ENCODE data around the gene KCNJ6. TPM values are rescaled to one million over a fixed set of nuclear protein-coding genes. Genes with fewer than 3 reads are reported as not detected.

The KCNJ6 gene
- total and polyA plus RNA-seq, 7 donors: under 0.01 to 0.01 TPM; not detected in 5

DNA sequence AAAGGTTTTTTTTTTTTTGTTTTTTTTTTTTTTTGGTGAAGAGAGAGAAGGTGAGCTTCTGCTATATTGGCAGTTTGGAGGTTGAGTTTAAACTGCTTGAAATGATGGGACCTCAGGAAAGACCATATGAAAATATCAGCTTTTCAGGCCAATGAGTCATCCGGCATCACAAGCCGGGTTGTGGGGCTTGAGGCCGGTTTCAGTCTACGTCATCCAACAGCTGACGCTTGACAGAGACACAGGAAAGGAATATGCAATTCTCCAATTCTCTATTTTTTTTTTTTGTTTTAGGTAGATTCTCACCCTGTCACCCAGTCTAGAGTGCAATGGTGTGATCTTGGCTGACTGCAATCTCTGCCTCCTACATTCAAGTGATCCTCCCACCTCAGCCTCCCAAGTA, 52.4 kb downstream of the KCNJ6 start:
- TF ChIP-seq, protein P1, sequence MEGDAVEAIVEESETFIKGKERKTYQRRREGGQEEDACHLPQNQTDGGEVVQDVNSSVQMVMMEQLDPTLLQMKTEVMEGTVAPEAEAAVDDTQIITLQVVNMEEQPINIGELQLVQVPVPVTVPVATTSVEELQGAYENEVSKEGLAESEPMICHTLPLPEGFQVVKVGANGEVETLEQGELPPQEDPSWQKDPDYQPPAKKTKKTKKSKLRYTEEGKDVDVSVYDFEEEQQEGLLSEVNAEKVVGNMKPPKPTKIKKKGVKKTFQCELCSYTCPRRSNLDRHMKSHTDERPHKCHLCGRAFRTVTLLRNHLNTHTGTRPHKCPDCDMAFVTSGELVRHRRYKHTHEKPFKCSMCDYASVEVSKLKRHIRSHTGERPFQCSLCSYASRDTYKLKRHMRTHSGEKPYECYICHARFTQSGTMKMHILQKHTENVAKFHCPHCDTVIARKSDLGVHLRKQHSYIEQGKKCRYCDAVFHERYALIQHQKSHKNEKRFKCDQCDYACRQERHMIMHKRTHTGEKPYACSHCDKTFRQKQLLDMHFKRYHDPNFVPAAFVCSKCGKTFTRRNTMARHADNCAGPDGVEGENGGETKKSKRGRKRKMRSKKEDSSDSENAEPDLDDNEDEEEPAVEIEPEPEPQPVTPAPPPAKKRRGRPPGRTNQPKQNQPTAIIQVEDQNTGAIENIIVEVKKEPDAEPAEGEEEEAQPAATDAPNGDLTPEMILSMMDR (IDR thresholded peaks at IDR 0.05): no peak
- Histone ChIP-seq H3K27me3 (ENCODE audit: insufficient read depth in 3 of 3, low read length in 2 of 3) (no peaks in the 10 kb centered on the region), H3K27ac (no peak overlapping the region), H3K36me3 (ENCODE audit: insufficient read depth in 1 of 2, low read depth in 1 of 2) (no peaks in the 10 kb centered on the region), H3K4me1 (no peaks in the 10 kb centered on the region), H3K4me3 (no peak overlapping the region), H3K9me3 (no peaks in the 10 kb centered on the region)
- no peak for DNase-seq
- 83 to 88% (median 83%) methylated on average over 5 of the region's 5 CpGs for WGBS, 3 donors
- ATAC-seq: no peak
- intact Hi-C loops (cut with DNase I): no loop called here

DNA sequence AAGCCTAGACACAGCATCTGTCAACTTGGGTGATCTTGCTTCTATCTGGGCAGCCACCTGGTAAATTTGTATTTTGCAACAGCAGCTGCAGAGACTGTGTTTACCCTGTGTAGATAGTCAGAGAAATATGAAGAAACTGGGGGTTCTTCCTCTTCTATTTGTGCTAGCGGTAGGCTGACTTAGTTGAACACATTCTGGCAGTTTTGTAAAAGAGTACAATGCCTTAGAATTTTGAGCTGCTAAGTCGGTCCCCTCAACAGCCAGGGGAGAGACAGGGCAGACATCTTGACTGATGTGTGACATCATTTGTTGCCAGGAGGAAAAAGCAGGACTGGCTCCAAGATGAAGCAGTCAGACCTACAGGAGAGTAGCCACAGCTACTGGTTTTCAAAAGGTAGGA, 53.7 kb downstream of the KCNJ6 start:
- ATAC-seq (peak in 2 of 4 donors; percentile 63 to 68), DNase-seq (no peak)
- H3K27ac ChIP-seq: no peak overlapping the region
- H3K36me3 ChIP-seq (ENCODE audit: insufficient read depth in 1 of 2, low read depth in 1 of 2): no peaks in the 10 kb centered on the region
- no peak overlapping the region for H3K4me3 ChIP-seq
- no peaks in the 10 kb centered on the region for H3K4me1 ChIP-seq
- no peaks in the 10 kb centered on the region for H3K27me3 ChIP-seq (ENCODE audit: insufficient read depth in 3 of 3, low read length in 2 of 3)
- 35 to 50% (median 41%) methylated on average over 2 of the region's 2 CpGs for WGBS, 3 donors
- TF ChIP-seq, protein P1 (IDR thresholded peaks at IDR 0.05): no peak
- intact Hi-C loops (cut with DNase I): no loop called here
- no peaks in the 10 kb centered on the region for H3K9me3 ChIP-seq

GRCh38 chr21:37861561-37861960, 54.7 kb downstream of the KCNJ6 start:
- no peaks in the 10 kb centered on the region for H3K9me3 ChIP-seq
- intact Hi-C loops (cut with DNase I): no loop called here
- 93 to 98% (median 93%) methylated on average over 2 of the region's 2 CpGs for WGBS, 3 donors
- no peaks in the 10 kb centered on the region for H3K27me3 ChIP-seq (ENCODE audit: insufficient read depth in 3 of 3, low read length in 2 of 3)
- DNase-seq (no peak), ATAC-seq (no peak)
- TF ChIP-seq, protein P1 (IDR thresholded peaks at IDR 0.05): no peak
- H3K4me1 ChIP-seq: no peaks in the 10 kb centered on the region
- H3K27ac ChIP-seq: no peak overlapping the region
- H3K36me3 ChIP-seq (ENCODE audit: insufficient read depth in 1 of 2, low read depth in 1 of 2): no peaks in the 10 kb centered on the region
- no peak overlapping the region for H3K4me3 ChIP-seq

GRCh38 chr21:37860416-37860815, 55.8 kb downstream of the KCNJ6 start:
- 61 to 83% (median 78%) methylated on average over 2 of the region's 2 CpGs for WGBS, 3 donors
- Histone ChIP-seq H3K4me1 (no peaks in the 10 kb centered on the region), H3K9me3 (no peaks in the 10 kb centered on the region), H3K27me3 (ENCODE audit: insufficient read depth in 3 of 3, low read length in 2 of 3) (no peaks in the 10 kb centered on the region), H3K36me3 (ENCODE audit: insufficient read depth in 1 of 2, low read depth in 1 of 2) (no peaks in the 10 kb centered on the region), H3K27ac (no peak overlapping the region), H3K4me3 (no peak overlapping the region)
- ATAC-seq (no peak), DNase-seq (no peak)
- TF ChIP-seq, protein P1 (IDR thresholded peaks at IDR 0.05): no peak
- intact Hi-C loops (cut with DNase I): no loop called here
